NB4 (cell line): ENCODE data around the gene RIPOR3.
"Not testable (repeated sequence)": the region's sequence is repeated elsewhere in the genome, so short reads cannot be mapped to it uniquely, and the experiment has no call there.

Experiments
- DNase-seq: peaks from one replicate; pipeline ENCODE4 v3.0.0; 2010; ENCODE audit warnings: low read depth
- H3K4me3 ChIP-seq: one replicate; pipeline ENCODE4 v1.5.1; 2011; ENCODE audit warnings: mild to moderate bottlenecking, low read depth, low read length, moderate library complexity
- CTCF ChIP-seq: IDR thresholded peaks from one replicate; pipeline ENCODE4 v1.5.1; 2012; ENCODE audit warnings: low read depth, low read length
- MAX ChIP-seq: IDR thresholded peaks from 2 replicates; pipeline ENCODE4 v1.6.1; 2011; ENCODE audit warnings: low read depth, low read length
- MYC ChIP-seq: IDR thresholded peaks from 2 replicates; pipeline ENCODE4 v1.6.1; 2011; ENCODE audit warnings: low read depth, low read length
- POLR2A ChIP-seq: IDR thresholded peaks from 2 replicates; pipeline ENCODE4 v1.6.1; 2011; ENCODE audit warnings: mild to moderate bottlenecking; ENCODE audit not compliant: insufficient read length; ENCODE audit errors: extremely low read depth

Gene RIPOR3

GRCh38 chr20:50708845-50709635, 17.7 kb upstream of the RIPOR3 start:
- H3K4me3 ChIP-seq = no peak overlapping the region
- no peak for DNase-seq
- no peak for TF ChIP-seq POLR2A
- TF ChIP-seq MAX = no peak
- TF ChIP-seq CTCF = no peak
- no peak for TF ChIP-seq MYC

GRCh38 chr20:50704971-50705370, 13.6 kb upstream of the RIPOR3 start:
- TF ChIP-seq MYC (no peak), MAX (no peak), CTCF (no peak), POLR2A (no peak)
- DNase-seq = no peak
- no peak overlapping the region for H3K4me3 ChIP-seq

GRCh38 chr20:50704514-50704913, 13.2 kb upstream of the RIPOR3 start:
- no peak for DNase-seq
- H3K4me3 ChIP-seq = no peak overlapping the region
- TF ChIP-seq MYC (no peak), POLR2A (no peak), MAX (no peak), CTCF (no peak)

- not testable (repeated sequence) for DNase-seq, H3K4me3 ChIP-seq
Observed at GRCh38 chr20:50703651-50704438, 12.5 kb upstream of the RIPOR3 start.

GRCh38 chr20:50701041-50701963, 10.0 kb upstream of the RIPOR3 start:
- no peak for DNase-seq
- no peak overlapping the region for H3K4me3 ChIP-seq
- no peak for TF ChIP-seq CTCF
- no peak for TF ChIP-seq MYC
- TF ChIP-seq MAX = no peak
- no peak for TF ChIP-seq POLR2A

- TF ChIP-seq MYC (no peak), POLR2A (no peak), MAX (no peak), CTCF (no peak)
- no peak overlapping the region for H3K4me3 ChIP-seq
- DNase-seq = no peak
Observed at GRCh38 chr20:50699688-50700087, 8.3 kb upstream of the RIPOR3 start.

- not testable (repeated sequence) for DNase-seq, H3K4me3 ChIP-seq
Observed at GRCh38 chr20:50698255-50698654, 6.9 kb upstream of the RIPOR3 start.
